NCI-H1694 treated with DMSO at 0.1 percent for 48 hours (cell line): ENCODE data around the gene WDR81.
"Not testable (repeated sequence)": the region's sequence is repeated elsewhere in the genome, so short reads cannot be mapped to it uniquely, and the experiment has no call there.

Experiments used
- DNase-seq: peaks from one replicate; lab custom pipeline; 2025; lab: John Stamatoyannopoulos, UW

WDR81 gene

DNA sequence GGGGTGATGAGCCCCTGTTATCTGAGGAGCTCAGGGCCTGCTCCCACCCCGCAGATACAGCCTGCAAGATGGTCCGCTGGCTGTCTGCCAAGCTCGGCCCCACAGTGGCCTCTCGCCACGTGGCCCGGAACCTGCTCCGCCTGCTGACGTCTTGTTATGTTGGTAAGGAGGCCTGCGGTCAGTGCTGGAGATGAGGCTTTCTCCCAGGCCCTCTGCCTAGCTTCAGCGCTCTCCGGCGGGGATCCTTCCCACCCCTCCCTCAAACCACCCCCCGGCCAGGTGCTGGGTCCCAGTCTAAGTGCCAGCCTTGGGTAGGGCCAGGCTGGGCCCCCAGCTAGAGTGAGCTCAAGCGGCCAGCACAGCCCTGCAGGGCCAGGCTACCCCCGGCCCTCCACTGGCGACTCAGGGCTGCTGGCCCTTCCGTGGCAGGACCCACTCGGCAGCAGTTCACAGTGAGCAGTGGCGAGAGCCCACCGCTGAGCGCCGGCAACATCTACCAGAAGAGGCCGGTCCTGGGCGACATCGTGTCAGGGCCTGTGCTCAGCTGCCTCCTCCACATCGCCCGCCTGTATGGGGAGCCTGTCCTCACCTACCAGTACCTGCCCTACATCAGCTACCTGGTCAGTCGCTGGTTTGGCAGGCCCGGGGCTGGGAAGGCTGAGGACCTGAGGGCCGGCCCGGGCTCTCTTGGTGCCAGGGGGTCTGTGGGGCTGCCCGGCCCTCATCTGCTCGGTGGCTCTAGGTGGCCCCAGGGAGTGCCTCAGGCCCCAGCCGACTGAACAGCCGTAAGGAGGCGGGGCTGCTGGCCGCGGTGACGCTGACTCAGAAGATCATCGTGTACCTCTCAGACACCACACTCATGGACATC lies 6.1 kb downstream of the WDR81 start:
- no peak for DNase-seq

DNA sequence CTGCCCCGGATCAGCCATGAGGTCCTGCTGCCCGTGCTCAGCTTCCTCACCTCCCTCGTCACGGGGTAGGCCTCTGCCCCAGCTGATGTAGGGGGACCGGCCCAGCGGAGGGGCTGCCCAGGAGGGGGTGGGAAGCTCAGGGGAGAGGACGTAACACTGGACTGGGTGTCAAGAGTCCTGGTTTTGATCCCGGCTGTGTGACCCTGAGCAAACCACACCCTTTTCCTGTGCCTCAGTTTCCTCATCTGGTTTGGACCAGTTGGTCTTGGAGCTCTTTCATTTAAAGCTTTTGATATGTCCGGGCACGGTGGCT lies 6.6 kb downstream of the WDR81 start:
- no peak for DNase-seq

DNA sequence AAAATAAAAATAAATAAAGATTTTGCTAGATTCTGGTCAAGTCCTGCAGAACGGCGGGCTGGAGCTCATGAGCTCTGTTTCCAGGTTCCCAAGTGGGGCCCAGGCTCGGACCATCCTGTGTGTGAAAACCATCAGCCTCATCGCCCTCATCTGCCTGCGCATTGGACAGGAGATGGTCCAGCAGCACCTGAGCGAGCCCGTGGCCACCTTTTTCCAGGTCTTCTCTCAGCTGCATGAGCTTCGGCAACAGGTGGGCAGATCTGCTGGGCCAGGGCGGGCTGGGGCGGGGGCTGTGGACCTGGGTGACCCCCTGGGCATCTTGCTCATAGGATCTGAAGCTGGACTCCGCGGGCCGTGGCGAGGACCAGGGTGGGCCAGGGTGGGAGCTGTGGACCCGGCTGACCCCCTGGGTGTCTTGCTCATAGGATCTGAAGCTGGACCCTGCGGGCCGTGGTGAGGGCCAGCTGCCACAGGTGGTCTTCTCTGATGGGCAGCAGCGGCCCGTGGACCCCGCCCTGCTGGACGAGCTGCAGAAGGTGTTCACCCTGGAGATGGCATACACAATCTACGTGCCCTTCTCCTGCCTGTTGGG lies 7.8 kb downstream of the WDR81 start:
- no peak for DNase-seq

DNA sequence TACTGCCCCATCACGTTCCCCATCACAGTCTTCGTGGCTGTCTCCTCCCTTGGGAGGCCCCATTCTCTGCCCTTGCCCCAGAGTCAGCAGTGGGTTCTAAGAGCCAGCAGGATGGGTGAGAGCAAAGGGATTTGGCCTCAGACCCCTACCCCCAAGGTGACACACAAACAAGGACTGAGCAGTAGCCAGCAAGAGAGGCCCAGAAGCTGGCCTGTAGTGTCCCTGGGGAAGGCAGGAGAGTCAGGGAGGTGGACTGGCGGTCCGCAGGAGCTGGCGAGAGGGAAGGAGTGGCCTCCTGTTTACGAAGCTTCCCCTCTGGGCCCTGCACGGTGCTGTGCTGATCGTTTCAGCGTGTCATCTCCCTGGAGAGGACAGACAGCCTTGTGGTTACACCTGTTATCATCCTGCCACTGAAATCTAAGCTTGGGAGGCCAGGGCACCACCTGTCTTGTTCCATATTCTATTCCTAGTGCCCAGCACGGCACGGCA lies 8.4 kb downstream of the WDR81 start:
- DNase-seq = no peak

DNA sequence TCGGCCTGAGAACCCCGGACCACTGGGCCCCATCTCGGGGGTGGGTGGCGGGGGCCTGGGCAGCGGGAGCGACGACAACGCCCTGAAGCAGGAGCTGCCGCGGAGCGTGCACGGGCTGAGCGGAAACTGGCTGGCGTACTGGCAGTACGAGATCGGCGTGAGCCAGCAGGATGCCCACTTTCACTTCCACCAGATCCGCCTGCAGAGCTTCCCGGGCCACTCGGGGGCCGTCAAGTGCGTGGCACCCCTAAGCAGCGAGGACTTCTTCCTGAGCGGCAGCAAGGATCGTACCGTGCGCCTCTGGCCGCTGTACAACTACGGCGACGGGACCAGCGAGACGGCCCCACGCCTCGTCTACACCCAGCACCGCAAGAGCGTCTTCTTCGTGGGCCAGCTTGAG lies 9.3 kb downstream of the WDR81 start:
- DNase-seq = no peak

DNA sequence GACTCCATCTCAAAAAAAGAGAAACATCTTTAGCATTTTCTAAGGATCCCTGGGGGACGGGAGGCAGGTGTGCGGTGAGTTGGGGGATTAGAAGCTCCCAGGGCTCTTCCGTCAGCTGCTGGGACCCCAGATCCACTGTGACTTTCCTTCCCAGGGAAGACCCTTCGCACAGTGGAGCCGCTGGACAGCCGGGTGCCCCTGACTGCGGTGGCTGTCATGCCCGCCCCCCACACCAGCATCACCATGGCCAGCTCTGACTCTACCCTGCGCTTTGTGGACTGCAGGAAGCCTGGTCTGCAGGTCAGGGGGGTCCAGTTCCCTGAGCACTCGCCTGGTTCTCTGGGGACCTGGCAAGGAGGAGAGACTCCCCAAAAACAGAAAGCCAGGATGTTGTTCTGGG lies 10.9 kb downstream of the WDR81 start:
- no peak for DNase-seq

DNA sequence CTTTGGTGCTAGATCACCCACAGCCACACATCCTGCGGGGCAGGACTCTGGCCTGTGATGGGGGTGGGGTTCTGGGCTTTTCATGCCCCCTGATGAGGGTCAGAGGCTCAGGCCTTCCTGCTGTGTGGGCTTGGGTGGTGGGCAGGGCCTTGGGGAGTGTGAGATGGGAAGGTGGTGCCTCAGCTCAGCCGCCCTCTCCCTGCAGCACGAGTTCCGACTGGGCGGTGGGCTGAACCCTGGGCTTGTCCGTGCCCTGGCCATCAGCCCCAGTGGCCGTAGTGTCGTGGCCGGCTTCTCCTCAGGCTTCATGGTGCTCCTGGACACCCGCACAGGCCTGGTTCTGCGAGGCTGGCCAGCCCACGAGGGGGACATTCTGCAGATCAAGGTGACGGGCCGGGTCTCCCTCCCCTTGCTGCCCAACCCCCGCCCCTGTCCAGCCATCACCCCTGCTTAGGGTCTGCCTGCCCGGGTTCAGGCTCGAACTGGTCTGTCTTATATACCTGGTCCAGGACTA lies 11.4 kb downstream of the WDR81 start:
- DNase-seq = no peak

DNA sequence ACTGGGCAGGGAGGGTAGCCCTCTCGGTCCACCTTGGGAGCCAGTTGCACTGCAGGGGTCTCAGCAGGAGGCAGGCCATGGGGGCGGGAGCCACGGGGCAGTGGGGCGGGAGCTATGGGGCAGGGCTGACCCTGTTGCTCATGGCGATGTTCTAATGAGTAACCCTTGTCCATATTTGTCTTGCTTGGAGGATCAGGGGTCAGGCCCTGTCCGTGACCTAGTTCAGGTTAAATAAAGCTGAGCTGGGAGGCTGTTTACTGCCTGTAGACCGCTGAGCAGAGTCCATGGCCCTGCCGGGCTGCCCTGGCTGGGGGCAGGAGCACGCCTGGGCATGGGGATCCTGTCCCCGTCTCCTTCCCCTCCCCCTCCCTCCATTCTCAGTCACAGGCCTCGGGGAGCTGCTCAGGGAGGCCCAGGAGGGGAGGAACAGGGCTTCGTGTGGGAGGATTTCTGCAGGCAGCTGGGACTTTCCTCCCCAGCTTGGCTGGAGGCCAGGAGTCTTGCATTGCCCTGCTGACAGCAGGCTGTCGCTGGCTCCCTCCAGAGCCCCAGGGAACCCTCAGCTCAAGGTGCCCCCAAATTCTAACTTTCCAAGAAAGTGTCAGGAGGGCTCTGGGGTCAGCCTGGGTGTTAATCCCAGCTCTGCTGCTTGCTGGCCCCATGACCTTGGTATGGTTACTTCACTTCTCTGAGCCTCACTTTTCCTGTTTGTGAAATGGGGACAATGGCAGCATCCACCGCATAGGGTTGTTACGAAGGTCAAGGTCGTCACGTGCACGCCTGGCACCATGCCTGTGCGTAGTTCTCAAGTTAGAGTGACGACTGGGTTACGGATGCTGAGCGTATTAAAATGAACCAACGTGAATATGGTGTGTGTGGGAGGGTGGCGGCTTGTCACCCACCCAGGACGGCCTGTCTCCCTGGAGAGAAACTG lies 12.1 kb downstream of the WDR81 start:
- DNase-seq = peak; percentile 28

DNA sequence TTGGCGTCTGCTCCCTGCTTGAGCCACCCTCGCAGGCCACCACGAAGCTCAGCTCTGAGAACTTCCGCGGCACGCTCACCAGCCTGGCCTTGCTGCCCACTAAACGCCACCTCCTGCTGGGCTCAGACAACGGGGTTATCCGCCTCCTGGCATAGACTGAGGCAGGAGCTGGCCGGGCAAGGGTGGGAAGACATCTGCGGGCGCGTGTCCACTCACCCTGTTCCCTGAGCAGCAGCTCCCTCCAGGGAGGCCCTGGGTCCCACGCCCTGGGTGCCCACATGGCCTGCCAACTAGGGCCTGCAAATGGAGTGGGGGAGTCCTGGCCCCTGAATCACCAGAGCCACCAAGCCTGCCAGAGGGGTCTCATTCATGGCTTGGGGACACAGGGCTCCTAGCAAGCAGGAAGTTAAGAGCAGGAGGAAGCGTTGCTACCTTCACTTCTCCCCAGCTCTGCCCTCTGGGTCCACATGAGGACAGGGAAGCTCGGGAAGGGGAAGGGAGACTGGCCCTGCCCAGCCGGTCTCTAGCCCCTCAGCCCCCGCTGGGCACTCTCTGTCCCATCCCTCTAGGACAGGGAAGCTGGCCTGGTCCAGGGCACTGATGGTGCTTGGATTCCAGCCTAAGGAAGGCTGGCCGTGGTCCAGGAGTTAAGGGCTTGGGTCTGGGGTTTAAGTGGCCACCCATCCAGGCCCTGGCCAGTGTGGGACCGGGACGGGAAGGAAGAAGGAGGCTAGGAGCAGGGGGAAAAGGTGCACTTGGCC lies 13.2 kb downstream of the WDR81 start:
- DNase-seq = no peak

DNA sequence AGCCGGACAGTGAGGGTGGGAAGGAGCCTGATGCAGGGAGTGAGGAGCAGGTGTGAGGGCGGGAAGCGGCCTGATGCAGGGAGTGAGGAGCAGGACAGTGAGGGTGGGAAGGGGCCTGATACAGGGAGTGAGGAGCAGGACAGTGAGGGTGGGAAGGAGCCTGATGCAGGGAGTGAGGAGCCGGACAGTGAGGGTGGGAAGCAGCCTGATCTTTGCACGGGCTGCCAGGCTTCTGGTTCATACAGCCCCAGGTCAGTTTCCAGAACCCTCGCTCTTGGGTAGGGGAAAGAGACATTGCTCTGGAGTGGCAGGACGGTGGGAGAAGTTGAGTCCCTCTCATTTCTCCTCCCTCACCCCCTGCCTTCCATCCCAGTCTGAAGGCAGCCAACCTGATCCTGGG lies 17.4 kb downstream of the WDR81 start:
- DNase-seq = not testable (repeated sequence)

DNA sequence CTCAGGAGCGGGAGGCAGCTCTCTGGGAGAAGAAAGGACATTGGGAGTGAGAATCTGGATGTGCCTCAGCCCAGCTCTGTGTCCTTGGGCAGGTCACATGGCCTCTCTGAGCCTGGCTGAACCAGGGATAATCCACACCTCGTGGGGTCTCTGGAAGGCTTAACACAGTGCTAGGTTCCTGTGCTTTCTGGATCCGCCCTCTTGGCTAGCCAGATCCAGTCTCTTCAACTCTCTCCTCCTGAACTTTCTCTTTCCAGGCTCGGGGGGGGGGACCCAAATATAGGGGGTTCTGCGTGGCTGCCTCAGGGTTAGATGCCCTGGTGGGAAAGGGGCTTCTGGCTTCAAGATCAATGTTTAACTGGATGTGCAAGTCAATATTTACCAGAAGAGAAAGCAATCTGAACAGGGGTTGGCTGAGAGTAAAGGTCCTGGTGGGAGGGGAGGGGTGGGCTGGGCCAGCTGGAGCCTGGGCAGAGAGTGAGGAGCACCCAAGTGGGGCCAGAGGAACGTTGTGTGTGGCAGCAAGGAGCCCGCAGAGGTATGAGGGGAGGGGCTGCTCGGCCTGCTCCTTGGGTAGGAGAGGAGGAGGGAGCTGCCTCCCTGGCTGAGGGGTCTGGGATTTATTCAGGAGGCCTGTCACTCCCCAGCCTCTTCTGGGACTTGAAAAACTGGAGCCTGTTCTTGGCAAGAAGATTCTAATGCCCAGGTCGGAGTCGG lies 18.0 kb downstream of the WDR81 start, which contains the start of gene SERPINF2:
Gene SERPINF2, plus strand, starts transcription at position 501 of the 717 bp plus-strand sequence. CDS start 2,125 bp downstream, outside the sequence.
- DNase-seq = no peak

DNA sequence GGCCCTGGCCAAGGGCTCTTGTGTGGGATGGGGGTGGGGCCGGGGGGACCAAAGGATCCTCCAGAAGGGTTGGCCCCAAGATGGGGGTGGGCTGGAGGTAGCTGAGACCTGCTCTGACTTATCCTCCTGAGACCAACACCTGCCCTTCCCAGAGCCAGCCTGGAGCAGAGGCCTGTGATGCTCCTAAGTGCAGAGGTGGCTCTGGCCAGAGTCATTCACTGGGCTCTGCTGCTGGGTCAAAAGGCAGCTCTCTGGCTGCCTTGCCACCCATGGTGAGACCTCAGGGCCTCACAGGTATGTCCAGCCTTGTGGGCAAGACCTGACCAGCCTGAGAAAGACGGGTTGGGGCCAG lies 18.6 kb downstream of the WDR81 start:
- DNase-seq = no peak

DNA sequence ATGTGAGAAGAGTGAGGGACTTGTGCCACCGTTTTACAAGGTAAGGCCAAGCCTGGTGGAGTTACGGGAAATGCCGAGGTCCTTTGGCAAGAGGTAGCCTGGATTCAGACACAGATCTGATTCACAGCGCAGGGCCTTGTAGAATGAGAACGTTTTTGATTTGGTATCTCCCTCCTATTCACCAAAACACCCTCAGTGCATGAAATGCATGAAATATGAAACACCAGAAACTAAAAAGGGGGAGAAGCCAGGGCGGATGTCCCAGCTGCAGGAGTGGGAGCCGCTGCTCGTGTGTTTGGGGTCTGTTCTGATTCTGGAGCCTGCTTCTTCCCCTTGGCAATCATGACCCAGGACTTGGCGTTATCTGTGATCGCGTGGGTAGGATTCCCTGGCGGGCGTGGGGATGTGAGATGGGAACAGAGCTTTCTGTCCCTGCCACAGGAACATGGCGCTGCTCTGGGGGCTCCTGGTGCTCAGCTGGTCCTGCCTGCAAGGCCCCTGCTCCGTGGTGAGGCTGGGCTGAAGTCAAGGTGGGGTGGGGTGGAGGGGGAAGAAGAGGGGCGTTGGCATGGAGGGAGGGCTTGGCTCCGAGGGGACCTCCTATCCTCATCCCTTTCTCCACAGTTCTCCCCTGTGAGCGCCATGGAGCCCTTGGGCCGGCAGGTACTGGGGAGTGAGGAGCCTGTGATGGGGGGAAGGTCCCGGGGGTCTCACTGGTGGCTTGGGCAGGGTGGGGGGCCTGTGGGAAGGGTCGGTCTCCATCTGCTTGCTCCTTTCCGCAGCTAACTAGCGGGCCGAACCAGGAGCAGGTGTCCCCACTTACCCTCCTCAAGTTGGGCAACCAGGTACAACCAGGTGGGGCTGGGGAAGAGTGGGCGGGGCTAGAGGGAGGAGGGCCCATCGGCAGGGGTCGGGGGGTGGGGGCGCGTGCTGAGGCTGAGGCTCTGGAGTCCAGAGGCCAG lies 20.3 kb downstream of the WDR81 start:
- DNase-seq = no peak

DNA sequence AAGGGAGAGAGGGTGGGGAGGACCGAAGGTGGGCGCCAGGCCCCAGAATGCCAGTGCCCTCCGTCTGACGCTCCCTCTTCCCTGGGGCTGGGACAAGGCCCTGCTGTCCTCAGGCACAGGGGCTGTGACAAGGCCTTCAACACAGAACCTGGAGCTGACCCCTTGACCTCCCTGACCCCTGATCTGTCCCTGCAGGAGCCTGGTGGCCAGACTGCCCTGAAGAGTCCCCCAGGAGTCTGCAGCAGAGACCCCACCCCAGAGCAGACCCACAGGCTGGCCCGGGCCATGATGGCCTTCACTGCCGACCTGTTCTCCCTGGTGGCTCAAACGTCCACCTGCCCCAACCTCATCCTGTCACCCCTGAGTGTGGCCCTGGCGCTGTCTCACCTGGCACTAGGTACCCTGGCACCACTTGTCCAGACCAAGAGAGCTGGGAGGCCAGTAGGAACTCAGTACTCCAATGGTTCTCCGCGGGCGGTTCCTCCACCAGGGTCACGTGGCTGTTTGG lies 21.1 kb downstream of the WDR81 start:
- no peak for DNase-seq

DNA sequence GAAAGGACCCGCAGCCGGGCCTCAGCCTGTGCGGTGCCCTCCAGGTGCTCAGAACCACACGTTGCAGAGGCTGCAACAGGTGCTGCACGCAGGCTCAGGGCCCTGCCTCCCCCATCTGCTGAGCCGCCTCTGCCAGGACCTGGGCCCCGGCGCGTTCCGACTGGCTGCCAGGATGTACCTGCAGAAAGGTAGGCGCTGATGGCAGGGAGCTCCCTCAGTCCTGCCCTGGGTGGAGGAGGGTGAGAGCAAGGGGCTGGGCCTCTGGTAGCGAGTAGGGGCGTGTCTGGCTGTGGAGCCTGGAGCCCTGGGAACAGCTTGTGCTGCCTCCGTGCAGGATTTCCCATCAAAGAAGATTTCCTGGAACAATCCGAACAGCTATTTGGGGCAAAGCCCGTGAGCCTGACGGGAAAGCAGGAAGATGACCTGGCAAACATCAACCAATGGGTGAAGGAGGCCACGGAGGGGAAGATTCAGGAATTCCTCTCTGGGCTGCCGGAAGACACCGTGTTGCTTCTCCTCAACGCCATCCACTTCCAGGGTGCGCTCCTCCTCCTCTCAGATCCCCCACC lies 22.6 kb downstream of the WDR81 start:
- DNase-seq = no peak

DNA sequence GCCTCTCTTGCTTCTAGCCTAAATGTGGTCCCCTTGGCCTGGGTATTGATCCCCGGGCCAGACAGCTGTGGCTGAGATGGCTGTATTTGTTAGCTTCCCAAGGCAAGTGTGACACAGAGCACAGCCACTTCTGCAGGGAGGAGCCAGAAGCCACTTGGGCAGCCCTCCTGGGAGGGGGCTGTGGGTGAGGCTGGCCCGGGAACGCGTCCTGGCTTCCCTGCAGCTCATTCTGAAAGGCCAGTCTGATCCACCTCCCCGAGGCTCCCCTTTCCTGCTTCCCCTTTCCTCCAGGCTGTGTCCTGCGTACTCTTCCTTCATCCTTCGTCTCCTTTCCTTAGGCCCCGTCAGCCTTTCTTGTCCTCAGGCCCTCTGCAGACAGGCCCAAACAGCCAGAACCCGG lies 26.1 kb downstream of the WDR81 start:
- no peak for DNase-seq

DNA sequence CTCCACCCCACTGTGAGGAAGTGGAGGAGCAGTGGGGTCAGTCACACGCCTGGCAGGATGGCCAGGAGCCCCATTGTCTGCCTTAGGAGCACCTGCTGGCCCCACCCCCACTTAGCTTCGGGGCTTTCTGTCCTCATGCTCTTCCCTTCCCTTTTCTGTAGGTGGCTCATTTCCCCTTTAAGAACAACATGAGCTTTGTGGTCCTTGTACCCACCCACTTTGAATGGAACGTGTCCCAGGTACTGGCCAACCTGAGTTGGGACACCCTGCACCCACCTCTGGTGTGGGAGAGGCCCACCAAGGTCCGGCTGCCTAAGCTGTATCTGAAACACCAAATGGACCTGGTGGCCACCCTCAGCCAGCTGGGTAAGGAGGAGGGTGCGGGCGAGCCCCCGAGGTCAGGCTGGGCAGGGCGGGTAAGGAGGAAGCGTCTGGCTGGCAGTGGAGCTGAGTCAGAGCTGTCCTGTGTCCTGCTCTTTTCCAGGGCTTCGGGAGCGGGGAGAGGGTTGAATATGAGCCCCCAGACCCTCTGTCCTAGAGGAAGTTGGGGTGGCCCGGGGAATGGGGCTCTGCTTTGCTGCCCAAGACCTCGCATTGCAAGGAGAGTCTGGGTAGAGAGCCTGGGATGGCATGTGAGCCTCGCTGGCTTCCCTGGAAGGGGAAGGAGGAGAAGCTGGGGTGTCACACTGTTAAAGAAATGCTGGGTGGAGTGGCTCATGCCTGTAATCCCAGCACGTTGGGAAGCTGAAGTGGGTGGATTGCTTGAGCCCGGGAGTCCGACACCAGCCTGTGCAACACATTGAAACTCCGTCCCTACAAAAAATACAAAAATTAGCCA lies 28.1 kb downstream of the WDR81 start:
- DNase-seq = no peak

DNA sequence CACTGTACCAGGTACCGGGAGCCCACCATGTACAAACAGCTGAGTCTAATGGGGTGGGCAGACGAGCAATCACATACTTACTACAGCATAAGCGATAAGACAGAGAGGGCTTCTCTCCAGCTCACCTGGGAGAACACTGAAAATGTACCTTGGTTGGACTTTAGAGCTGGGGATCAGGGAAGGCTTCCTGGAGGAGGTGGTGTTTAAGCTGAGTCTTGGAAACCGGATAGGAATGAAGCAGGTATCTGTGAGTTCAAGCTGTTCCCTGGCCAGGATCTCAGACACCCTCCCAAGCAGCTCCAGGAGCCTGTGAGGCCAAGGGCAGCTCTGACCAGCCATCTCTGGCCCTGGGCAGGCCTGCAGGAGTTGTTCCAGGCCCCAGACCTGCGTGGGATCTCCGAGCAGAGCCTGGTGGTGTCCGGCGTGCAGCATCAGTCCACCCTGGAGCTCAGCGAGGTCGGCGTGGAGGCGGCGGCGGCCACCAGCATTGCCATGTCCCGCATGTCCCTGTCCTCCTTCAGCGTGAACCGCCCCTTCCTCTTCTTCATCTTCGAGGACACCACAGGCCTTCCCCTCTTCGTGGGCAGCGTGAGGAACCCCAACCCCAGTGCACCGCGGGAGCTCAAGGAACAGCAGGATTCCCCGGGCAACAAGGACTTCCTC lies 29.4 kb downstream of the WDR81 start:
- no peak for DNase-seq
